HCT116 (cell line): ENCODE data around the gene DPRX.

Experiments used
- CEBPB ChIP-seq: IDR thresholded peaks from 2 replicates; pipeline ENCODE4 v1.6.1; 2012; ENCODE audit warnings: low read depth
- EGR1 ChIP-seq: IDR thresholded peaks from 2 replicates; pipeline ENCODE4 v1.6.1; 2012; ENCODE audit warnings: low read depth
- EZH2 ChIP-seq: fragments of 200-600 bp; sonication (generic); IDR thresholded peaks from 2 replicates; pipeline ENCODE4 v1.6.1; 2017; ENCODE audit warnings: antibody characterized with exemption, mixed run types
- POLR2A ChIP-seq: IDR thresholded peaks from 2 replicates; pipeline ENCODE4 v1.7.0; 2011; ENCODE audit warnings: borderline replicate concordance; ENCODE audit not compliant: insufficient read depth, insufficient read length; ENCODE audit errors: extremely low read depth
- POLR2AphosphoS5 ChIP-seq: IDR thresholded peaks from 2 replicates; pipeline ENCODE4 v1.6.1; 2011; ENCODE audit warnings: mild to moderate bottlenecking, low read depth, low read length, moderate library complexity
- TF ChIP-seq, protein P1 (sequence below), 3 experiments: fragments of 200-600 bp in 1 of 3; sonication (generic) in 1 of 3; IDR thresholded peaks in 2 of 3; conservative IDR thresholded peaks in 1 of 3; 2 replicates each; pipeline ENCODE4 v1.5.1; 2012 to 2017; ENCODE audit warnings: low read depth in 2 of 3, low read length in 2 of 3, antibody characterized with exemption in 1 of 3, borderline replicate concordance in 1 of 3, control low read depth in 1 of 3, mild to moderate bottlenecking in 1 of 3, mixed read lengths in 1 of 3, mixed run types in 1 of 3, moderate library complexity in 1 of 3; ENCODE audit not compliant: insufficient read depth in 1 of 3
- TF ChIP-seq, protein P2 (sequence below): IDR thresholded peaks from 2 replicates; pipeline ENCODE4 v1.6.1; 2012

- TF ChIP-seq, protein P1, sequence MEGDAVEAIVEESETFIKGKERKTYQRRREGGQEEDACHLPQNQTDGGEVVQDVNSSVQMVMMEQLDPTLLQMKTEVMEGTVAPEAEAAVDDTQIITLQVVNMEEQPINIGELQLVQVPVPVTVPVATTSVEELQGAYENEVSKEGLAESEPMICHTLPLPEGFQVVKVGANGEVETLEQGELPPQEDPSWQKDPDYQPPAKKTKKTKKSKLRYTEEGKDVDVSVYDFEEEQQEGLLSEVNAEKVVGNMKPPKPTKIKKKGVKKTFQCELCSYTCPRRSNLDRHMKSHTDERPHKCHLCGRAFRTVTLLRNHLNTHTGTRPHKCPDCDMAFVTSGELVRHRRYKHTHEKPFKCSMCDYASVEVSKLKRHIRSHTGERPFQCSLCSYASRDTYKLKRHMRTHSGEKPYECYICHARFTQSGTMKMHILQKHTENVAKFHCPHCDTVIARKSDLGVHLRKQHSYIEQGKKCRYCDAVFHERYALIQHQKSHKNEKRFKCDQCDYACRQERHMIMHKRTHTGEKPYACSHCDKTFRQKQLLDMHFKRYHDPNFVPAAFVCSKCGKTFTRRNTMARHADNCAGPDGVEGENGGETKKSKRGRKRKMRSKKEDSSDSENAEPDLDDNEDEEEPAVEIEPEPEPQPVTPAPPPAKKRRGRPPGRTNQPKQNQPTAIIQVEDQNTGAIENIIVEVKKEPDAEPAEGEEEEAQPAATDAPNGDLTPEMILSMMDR (IDR thresholded peaks at IDR 0.05 in 2 of 3, conservative IDR thresholded peaks at IDR 0.05 in 1 of 3; ENCODE audit: borderline replicate concordance in 1 of 3, insufficient read depth in 1 of 3, low read depth in 2 of 3, low read length in 2 of 3): no peak
- no peak for TF ChIP-seq POLR2A
- TF ChIP-seq CEBPB: no peak
- no peak for TF ChIP-seq EZH2
- no peak for TF ChIP-seq EGR1
- TF ChIP-seq, protein P2, sequence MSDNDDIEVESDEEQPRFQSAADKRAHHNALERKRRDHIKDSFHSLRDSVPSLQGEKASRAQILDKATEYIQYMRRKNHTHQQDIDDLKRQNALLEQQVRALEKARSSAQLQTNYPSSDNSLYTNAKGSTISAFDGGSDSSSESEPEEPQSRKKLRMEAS: no peak
- TF ChIP-seq POLR2AphosphoS5: no peak
These were observed 38.5 kb downstream of the DPRX start for GRCh38 chr19:53670345-53670744.
